MCF 10A (cell line): Measurements from ENCODE around the gene EDDM13. TPM values are rescaled to one million over a fixed set of nuclear protein-coding genes. Genes with fewer than 3 reads are reported as not detected.
"Not testable (repeated sequence)": the region's sequence is repeated elsewhere in the genome, so short reads cannot be mapped to it uniquely, and the experiment has no call there.

Source experiments
- BruUV-seq: library from RNA; stranded (reverse); fragments of 400-500 nt; replicated peaks from 2 replicates; lab custom pipeline; 2021; lab: Mats Ljungman, UMichigan
- CTCF ChIA-PET: fragments of 300-600 bp; sonication (Branson Sonifier 250); formaldehyde crosslinking; extraction: SDS; loops from one replicate; lab custom pipeline; 2021; ENCODE audit warnings: antibody characterized with exemption, inconsistent platforms; lab: Yijun Ruan, JAX
- POLR2A ChIA-PET: fragments of 300-600, 350-650 bp; sonication (Branson Sonifier 250); formaldehyde crosslinking; extraction: SDS; loops from one replicate; lab custom pipeline; 2020; ENCODE audit warnings: antibody characterized with exemption, inconsistent platforms; lab: Yijun Ruan, JAX
- DNase-seq: peaks from one replicate; pipeline ENCODE4 v3.0.0-alpha.2; 2018; ENCODE audit not compliant: unreplicated experiment
- H3K27ac Mint-ChIP-seq: one replicate; pipeline ENCODE4 v1.8.0; 2022; ENCODE audit warnings: mild to moderate bottlenecking, low read depth, mixed read lengths; ENCODE audit not compliant: unreplicated experiment
- H3K27me3 Mint-ChIP-seq: one replicate; pipeline ENCODE4 v1.8.0; 2022; ENCODE audit warnings: mixed read lengths; ENCODE audit not compliant: insufficient read depth, unreplicated experiment
- H3K36me3 Mint-ChIP-seq: one replicate; pipeline ENCODE4 v1.8.0; 2022; ENCODE audit warnings: mild to moderate bottlenecking, moderate library complexity, mixed read lengths; ENCODE audit not compliant: insufficient read depth, unreplicated experiment
- H3K4me1 Mint-ChIP-seq: one replicate; pipeline ENCODE4 v1.8.0; 2022; ENCODE audit warnings: mixed read lengths; ENCODE audit not compliant: insufficient read depth, unreplicated experiment
- H3K4me3 Mint-ChIP-seq: one replicate; pipeline ENCODE4 v1.8.0; 2022; ENCODE audit warnings: mild to moderate bottlenecking, moderate library complexity, mixed read lengths; ENCODE audit not compliant: unreplicated experiment
- H3K9me3 Mint-ChIP-seq: one replicate; pipeline ENCODE4 v1.8.0; 2022; ENCODE audit warnings: mixed read lengths; ENCODE audit not compliant: unreplicated experiment
- intact Hi-C: fragments of 100-400 bp; cut with micrococcal nuclease; formaldehyde crosslinking; loops from 2 replicates; pipeline ENCODE4 v1.14.1; 2022
- total RNA-seq: library from RNA; stranded (reverse); gene quantifications from 2 replicates; pipeline ENCODE4 v1.2.3, GENCODE V29; 2022
- TF ChIP-seq, protein P1 (sequence below): fragments of 200-600 bp; IDR thresholded peaks from one replicate; pipeline ENCODE4 v1.8.0; 2022; ENCODE audit warnings: antibody characterized with exemption, mild to moderate bottlenecking; ENCODE audit not compliant: unreplicated experiment

The EDDM13 gene
- total RNA-seq, 1 experiment from 2014 or later: not detected

DNA sequence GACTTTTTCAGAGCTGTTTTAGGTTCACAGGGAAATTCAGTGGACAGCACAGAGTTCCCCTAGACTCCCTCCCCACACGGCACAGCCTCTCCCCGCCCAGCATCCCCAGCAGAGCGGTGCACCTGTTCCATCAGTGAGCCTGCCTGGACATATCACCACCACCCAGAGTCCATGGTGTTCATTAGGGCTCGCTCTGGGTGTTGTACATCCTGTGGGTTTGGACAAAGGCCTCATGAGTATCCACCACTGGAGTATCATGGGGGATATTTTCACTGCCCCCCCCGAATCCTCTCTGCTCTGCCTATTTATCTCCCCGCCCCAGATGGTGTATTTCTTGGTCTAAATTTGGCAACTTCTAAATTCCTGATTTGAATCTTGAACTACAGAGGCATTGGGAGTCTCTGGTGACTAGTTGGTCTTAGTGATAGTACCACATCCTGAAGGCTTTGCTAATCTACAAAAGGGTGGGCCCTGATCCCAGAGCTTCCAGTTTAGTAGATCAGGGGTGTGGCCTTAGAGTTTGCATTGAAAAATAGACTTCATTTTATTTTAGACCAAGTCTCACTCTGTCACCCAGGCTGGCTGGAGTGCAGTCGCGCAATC is 23.7 kb upstream of the EDDM13 start:
- H3K9me3 Mint-ChIP-seq, DNase-seq, H3K27me3 Mint-ChIP-seq, intact Hi-C loops, H3K4me1 Mint-ChIP-seq, BruUV-seq, H3K27ac Mint-ChIP-seq, H3K36me3 Mint-ChIP-seq, H3K4me3 Mint-ChIP-seq: not testable (repeated sequence)
- ChIA-PET CTCF (interaction anchor here (1.0 to 2.0 kb wide), 2 partner anchors 84 to 85 kb away, joined by 4 to 12 read pairs; no protein-coding TSS in a partner anchor), POLR2A (interaction anchor here (0.6 kb wide), 1 partner anchor 50 kb away, joined by 3 read pairs; no protein-coding TSS in a partner anchor)

DNA sequence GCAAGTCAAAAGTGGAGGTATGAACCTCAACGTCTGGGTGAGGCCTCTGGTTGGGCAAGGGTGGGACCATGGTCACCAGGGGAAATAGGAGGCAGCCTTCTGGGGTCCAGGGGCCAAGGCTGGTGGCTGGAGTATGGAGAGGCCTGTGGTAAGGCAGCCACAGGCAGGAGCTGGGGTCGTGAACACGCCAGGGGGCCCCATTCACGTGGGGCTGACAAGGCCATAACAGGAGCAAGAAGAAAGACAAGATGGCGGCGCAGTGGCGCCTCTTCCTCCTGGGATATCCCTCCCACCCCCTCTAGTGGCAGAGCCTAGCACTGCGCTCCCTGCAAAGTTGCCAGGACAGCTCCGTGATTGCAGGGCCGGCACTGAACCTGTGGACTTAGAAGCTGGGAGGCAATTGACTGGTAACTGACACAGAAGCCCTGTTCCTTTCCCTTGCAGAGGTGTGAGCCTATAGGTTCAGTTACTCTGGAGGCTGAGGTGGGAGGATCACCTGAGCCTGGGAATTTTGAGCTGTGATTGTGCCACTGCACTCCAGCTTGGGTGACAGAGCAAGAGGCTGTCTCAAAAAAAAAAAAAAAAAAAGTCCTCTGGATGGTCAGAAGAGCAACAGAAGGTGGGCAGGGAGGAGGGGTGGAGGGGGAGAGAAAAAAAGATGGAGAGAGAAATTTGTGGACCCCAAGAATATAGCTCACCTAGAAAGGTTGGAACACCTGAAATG is 19.7 kb upstream of the EDDM13 start:
- no peaks in the 10 kb centered on the region for H3K4me1 Mint-ChIP-seq
- intact Hi-C loops: loop anchor here (1.0 to 5.0 kb wide), 3 partner anchors 80 to 176 kb away; no protein-coding TSS in a partner anchor
- H3K36me3 Mint-ChIP-seq: no peaks in the 10 kb centered on the region
- H3K4me3 Mint-ChIP-seq: no peak overlapping the region
- TF ChIP-seq, protein P1, sequence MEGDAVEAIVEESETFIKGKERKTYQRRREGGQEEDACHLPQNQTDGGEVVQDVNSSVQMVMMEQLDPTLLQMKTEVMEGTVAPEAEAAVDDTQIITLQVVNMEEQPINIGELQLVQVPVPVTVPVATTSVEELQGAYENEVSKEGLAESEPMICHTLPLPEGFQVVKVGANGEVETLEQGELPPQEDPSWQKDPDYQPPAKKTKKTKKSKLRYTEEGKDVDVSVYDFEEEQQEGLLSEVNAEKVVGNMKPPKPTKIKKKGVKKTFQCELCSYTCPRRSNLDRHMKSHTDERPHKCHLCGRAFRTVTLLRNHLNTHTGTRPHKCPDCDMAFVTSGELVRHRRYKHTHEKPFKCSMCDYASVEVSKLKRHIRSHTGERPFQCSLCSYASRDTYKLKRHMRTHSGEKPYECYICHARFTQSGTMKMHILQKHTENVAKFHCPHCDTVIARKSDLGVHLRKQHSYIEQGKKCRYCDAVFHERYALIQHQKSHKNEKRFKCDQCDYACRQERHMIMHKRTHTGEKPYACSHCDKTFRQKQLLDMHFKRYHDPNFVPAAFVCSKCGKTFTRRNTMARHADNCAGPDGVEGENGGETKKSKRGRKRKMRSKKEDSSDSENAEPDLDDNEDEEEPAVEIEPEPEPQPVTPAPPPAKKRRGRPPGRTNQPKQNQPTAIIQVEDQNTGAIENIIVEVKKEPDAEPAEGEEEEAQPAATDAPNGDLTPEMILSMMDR: peak; percentile 72
- BruUV-seq: no TSS peak
- ChIA-PET POLR2A (interaction anchor here (0.7 to 1.9 kb wide), 8 partner anchors 19 to 177 kb away, joined by 3 to 8 read pairs (median 4); partner anchors contain the start of gene ZNF444), CTCF (interaction anchor here (0.5 to 7.1 kb wide), 58 partner anchors 9 to 1575 kb away, joined by 3 to 168 read pairs (median 4); partner anchors contain the start of genes ZSCAN5A and ZSCAN5B)
- no peaks in the 10 kb centered on the region for H3K27me3 Mint-ChIP-seq
- peak; percentile 54 for DNase-seq
- H3K27ac Mint-ChIP-seq: no peak overlapping the region
- no peaks in the 10 kb centered on the region for H3K9me3 Mint-ChIP-seq

DNA sequence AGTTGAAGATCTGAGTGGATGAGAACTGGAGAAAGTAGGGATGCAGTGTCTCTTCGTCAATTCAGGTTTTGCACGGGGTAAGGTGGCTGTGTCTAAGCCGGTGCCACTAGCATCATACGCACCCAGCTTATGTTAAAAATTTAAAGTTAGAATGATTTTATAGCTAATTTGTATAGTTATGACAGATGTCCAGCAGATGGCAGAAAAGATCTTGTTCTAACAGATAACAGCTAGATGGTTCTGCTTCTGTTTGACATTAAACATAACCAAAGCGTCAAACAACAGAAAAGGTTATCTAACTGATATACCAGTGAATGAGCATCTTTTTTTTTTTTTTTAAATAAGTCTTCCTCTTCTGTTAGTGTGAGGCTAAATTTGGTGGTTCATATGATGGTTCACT is 18.8 kb upstream of the EDDM13 start:
- Mint-ChIP-seq H3K27ac (no peak overlapping the region), H3K4me1 (no peaks in the 10 kb centered on the region), H3K27me3 (no peaks in the 10 kb centered on the region), H3K4me3 (no peak overlapping the region), H3K36me3 (no peaks in the 10 kb centered on the region), H3K9me3 (no peaks in the 10 kb centered on the region)
- intact Hi-C loops: loop anchor here (1.0 to 5.0 kb wide), 3 partner anchors 80 to 177 kb away; no protein-coding TSS in a partner anchor
- ChIA-PET CTCF (interaction anchor here (0.6 to 7.1 kb wide), 48 partner anchors 8 to 1112 kb away, joined by 3 to 168 read pairs (median 5); partner anchors contain the start of genes ZSCAN5A and ZSCAN5B), POLR2A (interaction anchor here (0.8 to 1.9 kb wide), 5 partner anchors 56 to 178 kb away, joined by 3 to 8 read pairs (median 4); partner anchors contain the start of gene ZNF444)
- TF ChIP-seq, protein P1: peak; percentile 47
- no TSS peak for BruUV-seq
- DNase-seq: peak; percentile 61

DNA sequence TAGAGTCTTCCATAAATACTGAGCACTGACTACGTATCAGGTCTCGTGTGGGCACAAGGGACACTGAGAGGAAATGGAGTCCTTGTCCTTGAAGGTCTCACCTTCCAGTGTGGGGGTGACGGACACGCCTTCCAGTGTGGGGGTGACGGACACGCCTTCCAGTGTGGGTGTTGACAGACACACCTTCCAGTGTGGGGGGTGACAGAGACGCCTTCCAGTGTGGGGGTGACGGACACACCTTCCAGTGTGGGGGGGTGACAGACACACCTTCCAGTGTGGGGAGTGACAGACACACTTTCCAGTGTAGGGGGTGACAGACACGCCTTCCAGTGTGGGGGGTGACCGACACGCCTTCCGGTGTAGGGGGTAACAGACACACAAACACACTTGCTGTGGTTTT is 14.3 kb upstream of the EDDM13 start:
- H3K27me3 Mint-ChIP-seq: no peaks in the 10 kb centered on the region
- ChIA-PET POLR2A (interaction anchor here (0.7 kb wide), 1 partner anchor 29 kb away, joined by 3 read pairs; no protein-coding TSS in a partner anchor), CTCF (interaction anchor here (0.6 to 2.5 kb wide), 4 partner anchors 15 to 192 kb away, joined by 3 to 13 read pairs (median 6); no protein-coding TSS in a partner anchor)
- BruUV-seq: no TSS peak
- H3K4me1 Mint-ChIP-seq: no peaks in the 10 kb centered on the region
- TF ChIP-seq, protein P1: no peak
- no peaks in the 10 kb centered on the region for H3K36me3 Mint-ChIP-seq
- DNase-seq: no peak
- H3K27ac Mint-ChIP-seq: no peak overlapping the region
- intact Hi-C loops: no loop called here
- H3K4me3 Mint-ChIP-seq: no peak overlapping the region
- no peaks in the 10 kb centered on the region for H3K9me3 Mint-ChIP-seq
